NCI-H526 (cell line): ENCODE results near the gene ARHGAP15.
A peak's percentile ranks its signal among the peaks of the same experiment; 100 is the strongest.

Experiments used
- DNase-seq, 2 experiments: peaks; one replicate each; lab custom pipeline; 2025; lab: John Stamatoyannopoulos, UW

The ARHGAP15 gene

GRCh38 chr2:143144813-143145455 is 15.7 kb downstream of the ARHGAP15 start:
- no peak for DNase-seq

- DNase-seq = no peak
Measured at GRCh38 chr2:143146366-143146765, 17.1 kb downstream of the ARHGAP15 start.

- DNase-seq = no peak
Measured at GRCh38 chr2:143146815-143147530, 17.8 kb downstream of the ARHGAP15 start.

GRCh38 chr2:143148011-143148410 is 18.8 kb downstream of the ARHGAP15 start:
- no peak for DNase-seq

- no peak for DNase-seq
Measured at GRCh38 chr2:143148757-143149156, 19.5 kb downstream of the ARHGAP15 start.

- no peak for DNase-seq
Measured at GRCh38 chr2:143150287-143150686, 21.1 kb downstream of the ARHGAP15 start.

GRCh38 chr2:143151111-143151752 is 22.0 kb downstream of the ARHGAP15 start:
- DNase-seq = no peak

- DNase-seq = no peak
Measured at GRCh38 chr2:143152219-143152618, 23.0 kb downstream of the ARHGAP15 start.

GRCh38 chr2:143152637-143153036 is 23.4 kb downstream of the ARHGAP15 start:
- DNase-seq = no peak

- no peak for DNase-seq
Measured at GRCh38 chr2:143155661-143156060, 26.4 kb downstream of the ARHGAP15 start.

- no peak for DNase-seq
Measured at GRCh38 chr2:143157001-143157400, 27.8 kb downstream of the ARHGAP15 start.

GRCh38 chr2:143157418-143157817 is 28.2 kb downstream of the ARHGAP15 start:
- no peak for DNase-seq

- no peak for DNase-seq
Measured at GRCh38 chr2:143158098-143158497, 28.9 kb downstream of the ARHGAP15 start.

GRCh38 chr2:143158551-143159485 is 29.6 kb downstream of the ARHGAP15 start:
- no peak for DNase-seq

- DNase-seq = no peak
Measured at GRCh38 chr2:143159486-143159840, 30.2 kb downstream of the ARHGAP15 start.

GRCh38 chr2:143160732-143161707 is 31.8 kb downstream of the ARHGAP15 start:
- DNase-seq = no peak

GRCh38 chr2:143162123-143162837 is 33.1 kb downstream of the ARHGAP15 start:
- DNase-seq = peak; percentile 34 to 77

- no peak for DNase-seq
Measured at GRCh38 chr2:143162997-143163396, 33.8 kb downstream of the ARHGAP15 start.

GRCh38 chr2:143163499-143163898 is 34.3 kb downstream of the ARHGAP15 start:
- DNase-seq = no peak

GRCh38 chr2:143165291-143165690 is 36.1 kb downstream of the ARHGAP15 start:
- no peak for DNase-seq
